CD4-positive, CD25-positive, alpha-beta regulatory T cell (primary cell): Measurements from ENCODE around the gene SETD5. TPM values are rescaled to one million over a fixed set of nuclear protein-coding genes. Genes with fewer than 3 reads are reported as not detected.
A peak's percentile ranks its signal among the peaks of the same experiment; 100 is the strongest.

Source experiments
- ATAC-seq, 2 donors: fragments of 150-1000 bp; cut with Tn5 transposase; one replicate each; pipeline ENCODE4 v1.10.0; 2021; ENCODE audit warnings: low read depth in 2 of 2, moderate number of reproducible peaks in 2 of 2, moderate library complexity in 1 of 2
- DNase-seq, 3 donors: peaks; one replicate each; pipeline versions ENCODE4 v3.0.0 to v3.0.0-alpha.2; 2012 to 2022; ENCODE audit warnings: mixed read lengths in 1 of 3
- H3K27ac ChIP-seq: one replicate; pipeline ENCODE4 v1.7.0; 2013; ENCODE audit warnings: mild to moderate bottlenecking, low read length; ENCODE audit not compliant: insufficient read depth, poor library complexity, severe bottlenecking
- H3K27me3 ChIP-seq: one replicate; pipeline ENCODE4 v1.7.0; 2013; ENCODE audit warnings: low read length; ENCODE audit not compliant: control insufficient read depth, insufficient read depth
- H3K36me3 ChIP-seq: one replicate; pipeline ENCODE4 v1.7.0; 2013; ENCODE audit warnings: mild to moderate bottlenecking, low read length, moderate library complexity; ENCODE audit not compliant: control insufficient read depth, insufficient read depth
- H3K4me1 ChIP-seq: 2 replicates; pipeline ENCODE4 v1.7.0; 2013; ENCODE audit warnings: mild to moderate bottlenecking, low read length; ENCODE audit not compliant: insufficient read depth, control insufficient read depth, poor library complexity, severe bottlenecking
- H3K4me3 ChIP-seq: one replicate; pipeline ENCODE4 v1.7.0; 2013; ENCODE audit warnings: low read depth, mild to moderate bottlenecking, low read length, moderate library complexity
- H3K9me3 ChIP-seq, 2 experiments: 1 replicate in 1 of 2; 2 replicates in 1 of 2; pipeline ENCODE4 v1.7.0; 2013; ENCODE audit warnings: low read length in 2 of 2, mild to moderate bottlenecking in 1 of 2, moderate library complexity in 1 of 2; ENCODE audit not compliant: control insufficient read depth in 2 of 2
- H3K27ac Mint-ChIP-seq, 3 donors: one replicate each; pipeline ENCODE4 v1.8.0; 2020 to 2022; ENCODE audit warnings: mild to moderate bottlenecking in 3 of 3, mixed read lengths in 3 of 3, moderate library complexity in 2 of 3
- H3K27me3 Mint-ChIP-seq: one replicate; pipeline ENCODE4 v1.8.0; 2022; ENCODE audit warnings: mild to moderate bottlenecking, mixed read lengths
- H3K36me3 Mint-ChIP-seq: one replicate; pipeline ENCODE4 v1.8.0; 2020; ENCODE audit warnings: mixed read lengths
- H3K4me1 Mint-ChIP-seq, 4 donors: one replicate each; pipeline ENCODE4 v1.8.0; 2020 to 2022; ENCODE audit warnings: mixed read lengths in 4 of 4, mild to moderate bottlenecking in 1 of 4
- H3K4me3 Mint-ChIP-seq, 4 donors: one replicate each; pipeline ENCODE4 v1.8.0; 2020 to 2022; ENCODE audit warnings: mild to moderate bottlenecking in 4 of 4, mixed read lengths in 4 of 4, moderate library complexity in 3 of 4
- H3K9me3 Mint-ChIP-seq, 7 donors: one replicate each; pipeline ENCODE4 v1.8.0; 2020 to 2022; ENCODE audit warnings: mixed read lengths in 7 of 7, mild to moderate bottlenecking in 3 of 7, moderate library complexity in 2 of 7
- polyA plus RNA-seq, 4 donors: library from polyadenylated mRNA; unstranded; fragments of 300-500 nt; fragmentation: Illumina TruSeq; gene quantifications; one replicate each; pipeline ENCODE4 v1.2.3, GENCODE V29; 2021
- total RNA-seq: library from RNA; stranded (reverse); gene quantifications from one replicate; pipeline ENCODE4 v1.2.3, GENCODE V29; 2022

Gene SETD5
- total and polyA plus RNA-seq, 5 donors from 2014 or later: 17.7 to 120 (median 26.2) TPM

- ATAC-seq: no peak
- no peaks in the 10 kb centered on the region for H3K36me3 ChIP-seq
- H3K4me1 ChIP-seq: peaks cover 12% of the 10 kb centered on the region
- no peaks in the 10 kb centered on the region for H3K9me3 ChIP-seq
- no peaks in the 10 kb centered on the region for H3K9me3 Mint-ChIP-seq
- H3K4me1 Mint-ChIP-seq: peaks cover 0 to 9% (median 1%) of the 10 kb centered on the region in 4 donors
- H3K27me3 Mint-ChIP-seq: peaks cover 26% of the 10 kb centered on the region
- peaks cover 7% of the 10 kb centered on the region for H3K27me3 ChIP-seq
- no peak overlapping the region for H3K4me3 ChIP-seq
- no peak overlapping the region for H3K27ac Mint-ChIP-seq
- no peak overlapping the region for H3K4me3 Mint-ChIP-seq
- H3K27ac ChIP-seq: no peak overlapping the region
- no peak for DNase-seq
- H3K36me3 Mint-ChIP-seq: peaks cover 14% of the 10 kb centered on the region
These were observed 102.2 kb downstream of the SETD5 start for GRCh38 chr3:9499455-9500107.

DNA sequence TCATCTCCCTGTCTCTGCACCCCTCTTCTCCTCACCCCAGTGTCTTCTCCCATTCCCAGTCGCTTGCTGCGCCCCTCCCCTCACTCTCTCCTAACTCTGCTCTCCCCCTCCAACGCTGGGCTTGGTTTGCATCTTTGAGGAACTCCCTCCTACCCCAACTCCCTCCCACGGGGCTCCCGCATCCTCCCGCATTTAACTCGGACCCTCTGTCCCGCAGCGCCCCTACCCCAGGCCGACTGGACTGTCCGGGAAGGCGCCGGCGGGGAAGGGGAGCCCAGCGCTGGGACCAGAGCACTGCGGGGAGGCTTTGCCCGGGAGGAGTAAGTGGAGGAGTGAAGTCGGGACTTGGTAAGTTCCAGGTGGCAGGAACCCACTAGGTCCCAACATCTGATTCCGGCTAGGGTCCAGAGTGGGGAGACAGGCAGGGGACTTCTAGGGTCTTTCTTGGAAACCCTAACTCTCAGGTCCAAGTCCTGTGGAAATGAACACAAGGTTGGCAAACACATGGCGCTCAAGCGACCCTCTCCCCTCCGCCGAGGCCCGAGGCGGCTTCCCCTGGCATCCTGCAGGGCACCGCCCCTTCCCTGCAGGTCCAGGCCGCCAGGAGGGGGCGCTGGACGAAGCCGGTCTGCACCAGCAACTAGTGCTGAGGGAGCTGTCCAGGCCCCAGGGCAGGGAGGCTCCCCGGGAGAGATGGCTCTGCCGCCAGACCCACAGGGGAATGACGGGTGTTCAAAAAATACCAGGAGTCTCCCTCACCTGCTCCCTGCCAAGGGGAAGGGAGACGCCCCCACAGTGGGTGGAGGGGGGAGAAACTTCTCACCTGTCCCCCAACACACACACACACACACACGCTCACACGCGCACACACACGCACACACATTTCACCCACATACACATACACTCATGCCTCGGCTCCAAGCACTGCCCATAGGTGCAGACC lies 103.0 kb downstream of the SETD5 start:
- no peak overlapping the region for H3K27ac Mint-ChIP-seq
- Histone ChIP-seq H3K4me3 (no peak overlapping the region), H3K36me3 (no peaks in the 10 kb centered on the region), H3K4me1 (peaks cover 12% of the 10 kb centered on the region), H3K27ac (no peak overlapping the region), H3K9me3 (no peaks in the 10 kb centered on the region), H3K27me3 (peaks cover 7% of the 10 kb centered on the region)
- peak; percentile 27 to 67 (median 44) for DNase-seq
- H3K36me3 Mint-ChIP-seq: peaks cover 6% of the 10 kb centered on the region
- H3K4me1 Mint-ChIP-seq: peaks cover 0 to 9% (median 1%) of the 10 kb centered on the region in 4 donors
- H3K9me3 Mint-ChIP-seq: no peaks in the 10 kb centered on the region
- no peak overlapping the region for H3K4me3 Mint-ChIP-seq
- peaks cover 26% of the 10 kb centered on the region for H3K27me3 Mint-ChIP-seq
- peak in 1 of 2 donors; percentile 68 for ATAC-seq

GRCh38 chr3:9501226-9501625 lies 103.8 kb downstream of the SETD5 start:
- H3K27ac Mint-ChIP-seq: no peak overlapping the region
- peaks cover 31% of the 10 kb centered on the region for H3K27me3 Mint-ChIP-seq
- Histone ChIP-seq H3K9me3 (no peaks in the 10 kb centered on the region), H3K4me3 (no peak overlapping the region), H3K36me3 (no peaks in the 10 kb centered on the region), H3K4me1 (peaks cover 12% of the 10 kb centered on the region), H3K27me3 (peaks cover 7% of the 10 kb centered on the region), H3K27ac (no peak overlapping the region)
- H3K4me1 Mint-ChIP-seq: peaks cover 0 to 9% (median 1%) of the 10 kb centered on the region in 4 donors
- no peaks in the 10 kb centered on the region for H3K9me3 Mint-ChIP-seq
- H3K4me3 Mint-ChIP-seq: no peak overlapping the region
- DNase-seq (no peak), ATAC-seq (no peak)
- peaks cover 4% of the 10 kb centered on the region for H3K36me3 Mint-ChIP-seq

GRCh38 chr3:9503283-9503682 lies 105.9 kb downstream of the SETD5 start:
- no peaks in the 10 kb centered on the region for H3K36me3 Mint-ChIP-seq
- Histone ChIP-seq H3K4me3 (no peak overlapping the region), H3K27me3 (peaks cover 7% of the 10 kb centered on the region), H3K9me3 (no peaks in the 10 kb centered on the region), H3K36me3 (no peaks in the 10 kb centered on the region), H3K27ac (no peak overlapping the region), H3K4me1 (peaks cover 12% of the 10 kb centered on the region)
- H3K27me3 Mint-ChIP-seq: peaks cover 35% of the 10 kb centered on the region
- ATAC-seq (peak in 1 of 2 donors; percentile 52), DNase-seq (peak; percentile 28 to 82 (median 63))
- H3K4me3 Mint-ChIP-seq: no peak overlapping the region
- H3K27ac Mint-ChIP-seq: peak overlapping the region in 1 of 3 donors; percentile 32
- H3K9me3 Mint-ChIP-seq: no peaks in the 10 kb centered on the region
- peaks cover 0 to 9% (median 1%) of the 10 kb centered on the region in 4 donors for H3K4me1 Mint-ChIP-seq

GRCh38 chr3:9507586-9508578 lies 110.5 kb downstream of the SETD5 start:
- Mint-ChIP-seq H3K27ac (no peak overlapping the region), H3K9me3 (peaks cover 0 to 4% (median 0%) of the 10 kb centered on the region in 7 donors), H3K4me3 (no peak overlapping the region), H3K4me1 (peaks cover 0 to 4% (median 0%) of the 10 kb centered on the region in 4 donors), H3K36me3 (no peaks in the 10 kb centered on the region), H3K27me3 (peaks cover 26% of the 10 kb centered on the region)
- no peak for ATAC-seq
- Histone ChIP-seq H3K4me1 (no peaks in the 10 kb centered on the region), H3K27ac (no peak overlapping the region), H3K27me3 (no peaks in the 10 kb centered on the region), H3K4me3 (no peak overlapping the region), H3K36me3 (no peaks in the 10 kb centered on the region), H3K9me3 (no peaks in the 10 kb centered on the region)
- no peak for DNase-seq

DNA sequence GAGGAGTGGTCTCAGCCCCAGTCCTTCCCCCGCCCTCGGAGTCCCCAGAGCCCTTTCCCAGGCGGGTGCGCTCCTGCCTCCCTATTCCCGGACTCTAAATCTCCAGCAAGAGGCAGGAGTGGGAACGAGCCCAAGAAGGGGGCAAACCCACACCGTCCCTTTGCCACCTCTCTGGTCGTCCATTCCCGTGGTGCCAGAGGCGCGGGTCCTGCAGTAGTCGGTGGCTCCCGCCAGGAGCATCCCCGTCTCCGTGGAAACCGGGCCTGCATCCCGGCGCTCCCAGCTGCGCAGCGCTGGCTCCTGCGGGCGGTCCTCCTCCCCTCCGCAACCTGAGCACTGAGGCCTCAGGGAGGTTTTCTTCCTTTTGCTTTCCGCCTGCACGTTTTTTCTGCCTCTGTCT lies 111.4 kb downstream of the SETD5 start:
- DNase-seq (no peak), ATAC-seq (no peak)
- Histone ChIP-seq H3K27me3 (no peaks in the 10 kb centered on the region), H3K36me3 (no peaks in the 10 kb centered on the region), H3K27ac (no peak overlapping the region), H3K9me3 (no peaks in the 10 kb centered on the region), H3K4me1 (no peaks in the 10 kb centered on the region), H3K4me3 (no peak overlapping the region)
- Mint-ChIP-seq H3K27ac (no peak overlapping the region), H3K4me3 (no peak overlapping the region), H3K9me3 (peaks cover 0 to 4% (median 0%) of the 10 kb centered on the region in 7 donors), H3K4me1 (peaks cover 0 to 4% (median 0%) of the 10 kb centered on the region in 4 donors), H3K36me3 (no peaks in the 10 kb centered on the region), H3K27me3 (peaks cover 26% of the 10 kb centered on the region)

DNA sequence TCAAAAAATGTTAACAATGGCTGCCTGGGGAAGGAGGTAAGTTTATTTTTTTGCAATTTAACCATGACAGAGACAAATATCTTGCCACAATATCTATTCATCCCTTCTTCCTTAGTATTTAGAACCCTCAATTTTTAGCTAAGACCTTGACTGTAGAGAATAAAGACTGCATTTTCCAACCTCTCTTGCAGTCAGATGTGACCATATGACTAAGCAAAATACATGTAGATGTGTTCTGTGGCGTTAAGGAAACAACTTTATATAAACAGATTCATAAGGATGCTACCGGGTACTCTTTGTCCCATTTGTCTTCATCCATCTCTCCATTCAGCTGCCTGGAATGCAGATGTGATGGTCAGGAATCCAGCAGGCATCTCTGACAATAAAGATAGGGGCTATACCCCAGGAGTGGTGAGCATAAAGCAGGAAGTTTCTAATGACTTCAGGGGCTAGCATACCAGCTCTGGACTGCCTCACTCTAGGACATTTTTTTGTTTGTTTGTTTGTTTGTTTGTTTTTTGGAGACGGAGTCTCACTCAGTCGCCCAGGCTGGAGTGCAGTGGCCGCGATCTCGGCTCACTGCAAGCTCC lies 115.1 kb downstream of the SETD5 start:
- H3K4me3 ChIP-seq: no peak overlapping the region
- no peak overlapping the region for H3K27ac ChIP-seq
- H3K36me3 ChIP-seq: no peaks in the 10 kb centered on the region
- ATAC-seq (no peak), DNase-seq (no peak)
- H3K4me1 ChIP-seq: no peaks in the 10 kb centered on the region
- Mint-ChIP-seq H3K36me3 (no peaks in the 10 kb centered on the region), H3K4me1 (peaks cover 0 to 4% (median 0%) of the 10 kb centered on the region in 4 donors), H3K9me3 (peaks cover 0 to 4% (median 0%) of the 10 kb centered on the region in 7 donors), H3K27me3 (peaks cover 25% of the 10 kb centered on the region), H3K4me3 (no peak overlapping the region), H3K27ac (no peak overlapping the region)
- no peaks in the 10 kb centered on the region for H3K9me3 ChIP-seq
- no peaks in the 10 kb centered on the region for H3K27me3 ChIP-seq
